ENCODE measurements around the gene QDPR.

DNA sequence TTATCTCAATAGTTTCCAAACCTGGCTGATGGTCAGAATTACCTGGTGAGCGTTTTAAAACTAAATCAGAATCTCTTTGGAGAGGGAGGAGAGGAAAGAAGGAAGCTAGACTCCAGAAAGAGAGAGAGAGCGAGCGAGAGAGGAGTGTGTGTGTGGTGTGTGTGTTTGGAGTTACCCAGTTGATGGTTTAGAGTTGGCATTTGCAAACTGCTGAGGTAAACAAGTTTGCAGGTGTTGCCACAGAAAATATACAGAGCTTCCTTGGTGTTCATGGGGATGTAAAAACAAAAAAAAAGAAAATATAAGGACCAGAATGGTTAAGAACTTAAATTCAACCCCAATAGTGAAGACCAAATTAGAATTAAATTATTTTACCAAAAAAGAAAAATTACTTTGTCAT lies 38.7 kb upstream of the QDPR start:
- TF ChIP-seq POLR2A (IDR thresholded peaks at IDR 0.05): no peak
- TF ChIP-seq, protein P1, sequence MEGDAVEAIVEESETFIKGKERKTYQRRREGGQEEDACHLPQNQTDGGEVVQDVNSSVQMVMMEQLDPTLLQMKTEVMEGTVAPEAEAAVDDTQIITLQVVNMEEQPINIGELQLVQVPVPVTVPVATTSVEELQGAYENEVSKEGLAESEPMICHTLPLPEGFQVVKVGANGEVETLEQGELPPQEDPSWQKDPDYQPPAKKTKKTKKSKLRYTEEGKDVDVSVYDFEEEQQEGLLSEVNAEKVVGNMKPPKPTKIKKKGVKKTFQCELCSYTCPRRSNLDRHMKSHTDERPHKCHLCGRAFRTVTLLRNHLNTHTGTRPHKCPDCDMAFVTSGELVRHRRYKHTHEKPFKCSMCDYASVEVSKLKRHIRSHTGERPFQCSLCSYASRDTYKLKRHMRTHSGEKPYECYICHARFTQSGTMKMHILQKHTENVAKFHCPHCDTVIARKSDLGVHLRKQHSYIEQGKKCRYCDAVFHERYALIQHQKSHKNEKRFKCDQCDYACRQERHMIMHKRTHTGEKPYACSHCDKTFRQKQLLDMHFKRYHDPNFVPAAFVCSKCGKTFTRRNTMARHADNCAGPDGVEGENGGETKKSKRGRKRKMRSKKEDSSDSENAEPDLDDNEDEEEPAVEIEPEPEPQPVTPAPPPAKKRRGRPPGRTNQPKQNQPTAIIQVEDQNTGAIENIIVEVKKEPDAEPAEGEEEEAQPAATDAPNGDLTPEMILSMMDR (IDR thresholded peaks at IDR 0.05): no peak
- no peak for TF ChIP-seq POLR2AphosphoS5 (IDR thresholded peaks at IDR 0.05)

Data from stomach (tissue), 4 donors.